Measurements from ENCODE around the gene LRRC46.

LRRC46 gene

GRCh38 chr17:47866941-47867340 lies 35.5 kb downstream of the LRRC46 start:
- intact Hi-C loops (cut with DNase I), result no loop called here
- DNase-seq, result no peak

GRCh38 chr17:47867813-47868533 lies 36.5 kb downstream of the LRRC46 start:
- no peak for DNase-seq
- intact Hi-C loops (cut with DNase I), result no loop called here

- intact Hi-C loops (cut with DNase I), result no loop called here
- DNase-seq, result no peak
Observed at GRCh38 chr17:47869114-47869513, 37.6 kb downstream of the LRRC46 start.

- DNase-seq, result no peak
- intact Hi-C loops (cut with DNase I), result no loop called here
Observed at GRCh38 chr17:47870056-47870455, 38.6 kb downstream of the LRRC46 start.

GRCh38 chr17:47871048-47871447 lies 39.6 kb downstream of the LRRC46 start:
- intact Hi-C loops (cut with DNase I), result no loop called here
- DNase-seq, result no peak

- DNase-seq, result no peak
Observed at GRCh38 chr17:47872019-47872650, 40.7 kb downstream of the LRRC46 start.

GRCh38 chr17:47872651-47873161 lies 41.2 kb downstream of the LRRC46 start:
- intact Hi-C loops (cut with DNase I), result no loop called here
- DNase-seq, result no peak

More at GRCh38 chr17:47872019-47872650, 40.7 kb downstream of the LRRC46 start:
- intact Hi-C loops (cut with DNase I), result no loop called here

GRCh38 chr17:47873200-47874090 lies 42.0 kb downstream of the LRRC46 start:
- intact Hi-C loops (cut with DNase I), result no loop called here
- no peak for DNase-seq

GRCh38 chr17:47875011-47875985 lies 43.8 kb downstream of the LRRC46 start:
- DNase-seq, result no peak
- intact Hi-C loops (cut with DNase I), result no loop called here

GRCh38 chr17:47877368-47878034 lies 46.0 kb downstream of the LRRC46 start:
- intact Hi-C loops (cut with DNase I), result no loop called here
- DNase-seq, result no peak

- no peak for DNase-seq
- intact Hi-C loops (cut with DNase I), result no loop called here
Observed at GRCh38 chr17:47878203-47879027, 46.9 kb downstream of the LRRC46 start.

GRCh38 chr17:47879028-47879585 lies 47.6 kb downstream of the LRRC46 start:
- intact Hi-C loops (cut with DNase I), result no loop called here
- no peak for DNase-seq

GRCh38 chr17:47879776-47880454 lies 48.4 kb downstream of the LRRC46 start:
- no peak for DNase-seq
- intact Hi-C loops (cut with DNase I), result no loop called here

GRCh38 chr17:47882247-47882646 lies 50.8 kb downstream of the LRRC46 start:
- peak in 9 of 42 donors; percentile 2 to 51 (median 16) for DNase-seq
- intact Hi-C loops (cut with DNase I), result no loop called here

- no peak for DNase-seq
- intact Hi-C loops (cut with DNase I), result no loop called here
Observed at GRCh38 chr17:47882695-47883588, 51.5 kb downstream of the LRRC46 start.
